ENCODE results near the gene DOCK2.
"Not testable (repeated sequence)": the region's sequence is repeated elsewhere in the genome, so short reads cannot be mapped to it uniquely, and the experiment has no call there.

DOCK2 gene

DNA sequence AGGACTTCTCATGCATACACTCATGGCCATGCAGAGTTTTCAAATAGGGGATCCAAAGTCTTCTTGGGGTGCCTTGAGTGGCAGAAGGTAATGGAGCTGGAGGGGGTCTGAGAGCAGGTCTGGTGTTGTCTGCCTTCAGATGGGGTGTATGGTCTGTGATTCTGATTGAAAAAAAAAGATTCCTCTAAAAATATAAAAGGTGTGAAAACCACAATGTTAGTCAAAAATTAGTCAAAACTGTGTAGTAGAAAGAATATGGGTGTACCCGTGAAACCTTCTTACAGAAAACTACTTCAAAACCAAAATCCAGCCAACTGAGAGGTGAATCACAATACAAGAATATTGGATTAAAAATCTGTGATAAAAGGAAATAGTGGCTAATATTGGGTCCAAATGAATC is 20.1 kb downstream of the DOCK2 start:
- H3K4me3 ChIP-seq, result no peak overlapping the region
- no peak overlapping the region for H3K27ac ChIP-seq

DNA sequence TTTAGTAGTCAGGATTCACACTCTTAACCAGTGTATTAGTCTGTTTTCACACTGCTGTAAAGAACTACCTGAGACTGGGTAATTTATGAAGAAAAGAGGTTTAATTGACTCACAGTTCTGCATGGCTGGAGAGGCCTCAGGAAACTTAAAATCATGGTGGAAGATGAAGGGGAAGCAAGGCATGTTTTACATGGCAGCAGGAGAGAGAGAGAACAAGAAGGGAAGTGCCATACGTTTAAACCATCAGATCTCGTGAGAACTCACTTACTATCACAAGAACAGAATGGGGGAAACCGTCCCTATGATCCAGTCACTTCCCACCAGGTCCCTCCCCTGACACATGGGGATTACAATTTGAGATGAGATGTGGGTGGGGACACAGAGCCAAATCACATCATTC is 25.4 kb downstream of the DOCK2 start:
- not testable (repeated sequence) for H3K4me3 ChIP-seq; DNase-seq (ENCODE audit: low spot score); H3K27ac ChIP-seq

More for the DNA sequence above, 20.1 kb downstream of the DOCK2 start:
- no peak for DNase-seq (ENCODE audit: low spot score)
- TF ChIP-seq, protein P1, sequence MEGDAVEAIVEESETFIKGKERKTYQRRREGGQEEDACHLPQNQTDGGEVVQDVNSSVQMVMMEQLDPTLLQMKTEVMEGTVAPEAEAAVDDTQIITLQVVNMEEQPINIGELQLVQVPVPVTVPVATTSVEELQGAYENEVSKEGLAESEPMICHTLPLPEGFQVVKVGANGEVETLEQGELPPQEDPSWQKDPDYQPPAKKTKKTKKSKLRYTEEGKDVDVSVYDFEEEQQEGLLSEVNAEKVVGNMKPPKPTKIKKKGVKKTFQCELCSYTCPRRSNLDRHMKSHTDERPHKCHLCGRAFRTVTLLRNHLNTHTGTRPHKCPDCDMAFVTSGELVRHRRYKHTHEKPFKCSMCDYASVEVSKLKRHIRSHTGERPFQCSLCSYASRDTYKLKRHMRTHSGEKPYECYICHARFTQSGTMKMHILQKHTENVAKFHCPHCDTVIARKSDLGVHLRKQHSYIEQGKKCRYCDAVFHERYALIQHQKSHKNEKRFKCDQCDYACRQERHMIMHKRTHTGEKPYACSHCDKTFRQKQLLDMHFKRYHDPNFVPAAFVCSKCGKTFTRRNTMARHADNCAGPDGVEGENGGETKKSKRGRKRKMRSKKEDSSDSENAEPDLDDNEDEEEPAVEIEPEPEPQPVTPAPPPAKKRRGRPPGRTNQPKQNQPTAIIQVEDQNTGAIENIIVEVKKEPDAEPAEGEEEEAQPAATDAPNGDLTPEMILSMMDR (IDR thresholded peaks at IDR 0.05), result no peak

DNA sequence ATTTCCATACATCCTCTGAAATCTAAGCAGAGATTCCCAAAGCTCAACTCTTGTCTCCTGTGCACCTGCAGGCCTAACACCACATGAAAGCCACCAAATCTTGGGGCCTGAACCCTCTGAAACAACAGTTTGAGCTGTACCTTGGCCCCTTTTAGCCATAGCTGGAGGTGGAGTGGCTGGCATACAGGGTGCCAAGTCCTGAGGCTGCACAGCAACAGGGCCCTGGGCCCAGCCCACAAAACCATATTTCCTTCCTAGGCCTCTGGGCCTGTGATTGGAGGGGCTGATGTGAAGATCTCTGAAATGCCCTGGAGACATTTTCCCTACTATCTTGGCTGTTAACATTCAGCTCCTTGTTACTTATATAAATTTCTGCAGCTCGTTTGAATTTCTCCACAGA is 26.5 kb downstream of the DOCK2 start:
- Histone ChIP-seq H3K4me3 (no peak overlapping the region), H3K27ac (no peak overlapping the region)
- DNase-seq (ENCODE audit: low spot score), result no peak
- TF ChIP-seq, protein P1 (IDR thresholded peaks at IDR 0.05), result no peak

DNA sequence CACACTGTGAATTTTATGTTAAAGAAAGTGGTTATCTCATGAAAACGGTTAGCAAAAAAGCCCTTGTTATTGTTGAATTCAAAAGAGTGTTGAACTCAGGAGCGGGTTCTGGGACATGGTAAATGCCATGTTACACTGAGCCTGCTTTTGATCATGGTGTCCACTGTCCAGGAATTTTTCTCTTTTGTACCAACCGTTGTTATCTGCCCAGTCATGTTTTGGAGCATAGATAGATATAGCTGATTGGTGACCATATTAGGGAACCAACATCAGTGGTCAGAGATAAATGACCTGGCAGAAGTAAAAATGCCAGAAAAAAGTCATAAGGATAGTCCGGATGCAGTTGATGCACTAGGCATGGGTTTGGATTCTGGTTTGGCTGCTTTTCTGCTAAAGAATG is 29.3 kb downstream of the DOCK2 start:
- TF ChIP-seq, protein P1 (IDR thresholded peaks at IDR 0.05), result no peak
- no peak overlapping the region for H3K27ac ChIP-seq

DNA sequence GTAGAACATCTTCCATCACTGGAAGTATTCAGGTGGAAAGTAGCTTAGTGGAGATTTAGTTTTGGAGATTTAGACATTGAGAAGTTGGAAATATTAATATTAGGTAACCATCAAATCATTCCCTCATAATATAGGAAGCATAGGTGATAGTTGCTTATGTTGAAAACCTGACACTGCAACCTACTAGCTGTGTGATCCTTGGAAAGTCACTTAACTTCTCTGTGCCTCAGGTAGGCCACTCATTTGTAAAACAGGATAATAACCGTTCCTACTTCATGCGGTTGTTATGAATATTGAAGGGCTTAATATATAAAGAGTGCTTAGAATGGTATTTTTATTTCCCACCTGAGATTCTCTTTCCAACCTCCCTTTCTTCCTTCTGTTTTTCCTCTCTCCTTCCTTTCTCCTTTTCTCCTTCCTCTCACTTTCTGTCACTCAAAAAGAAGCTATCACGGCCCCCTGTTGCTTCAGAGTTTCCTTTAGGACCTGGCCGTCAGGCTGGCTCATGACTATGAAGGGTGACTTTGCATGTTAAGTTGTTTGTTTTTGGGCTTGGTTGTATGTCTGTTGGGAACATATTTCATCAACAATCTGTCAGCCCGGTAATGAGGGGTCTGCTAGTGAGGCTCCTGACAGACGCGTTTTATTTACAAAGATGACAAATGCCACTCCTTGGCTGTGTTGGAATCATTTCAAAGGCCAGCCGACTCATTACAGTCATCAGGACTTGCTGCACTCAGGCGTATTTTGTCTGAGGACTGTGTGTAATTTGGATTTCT is 31.0 kb downstream of the DOCK2 start:
- Histone ChIP-seq H3K27ac (no peak overlapping the region), H3K4me3 (no peak overlapping the region)
- TF ChIP-seq, protein P1 (IDR thresholded peaks at IDR 0.05), result no peak
- DNase-seq (ENCODE audit: low spot score), result no peak

More for the DNA sequence above, 29.3 kb downstream of the DOCK2 start:
- DNase-seq (ENCODE audit: low spot score), result no peak
- no peak overlapping the region for H3K4me3 ChIP-seq

DNA sequence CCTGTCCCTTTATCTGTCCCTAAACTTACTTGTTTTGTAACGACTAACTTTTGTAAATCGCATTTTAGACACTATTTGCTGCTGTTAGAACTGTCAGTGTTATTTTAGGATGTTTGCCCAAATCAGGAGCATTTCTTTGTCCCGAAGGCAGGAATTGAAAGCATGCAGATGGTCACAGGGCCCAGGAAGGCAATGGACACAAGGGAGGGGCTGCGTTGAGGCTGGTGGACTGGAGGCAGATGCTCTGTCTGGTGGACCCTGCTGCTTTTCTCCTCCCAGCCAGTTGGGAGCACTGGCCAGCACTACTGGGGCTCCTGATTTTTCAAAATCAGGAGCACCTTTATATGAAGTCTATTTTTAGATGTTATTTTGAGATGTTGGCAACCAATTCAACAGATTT is 31.7 kb downstream of the DOCK2 start:
- TF ChIP-seq, protein P1 (IDR thresholded peaks at IDR 0.05), result no peak
- H3K4me3 ChIP-seq, result no peak overlapping the region

DNA sequence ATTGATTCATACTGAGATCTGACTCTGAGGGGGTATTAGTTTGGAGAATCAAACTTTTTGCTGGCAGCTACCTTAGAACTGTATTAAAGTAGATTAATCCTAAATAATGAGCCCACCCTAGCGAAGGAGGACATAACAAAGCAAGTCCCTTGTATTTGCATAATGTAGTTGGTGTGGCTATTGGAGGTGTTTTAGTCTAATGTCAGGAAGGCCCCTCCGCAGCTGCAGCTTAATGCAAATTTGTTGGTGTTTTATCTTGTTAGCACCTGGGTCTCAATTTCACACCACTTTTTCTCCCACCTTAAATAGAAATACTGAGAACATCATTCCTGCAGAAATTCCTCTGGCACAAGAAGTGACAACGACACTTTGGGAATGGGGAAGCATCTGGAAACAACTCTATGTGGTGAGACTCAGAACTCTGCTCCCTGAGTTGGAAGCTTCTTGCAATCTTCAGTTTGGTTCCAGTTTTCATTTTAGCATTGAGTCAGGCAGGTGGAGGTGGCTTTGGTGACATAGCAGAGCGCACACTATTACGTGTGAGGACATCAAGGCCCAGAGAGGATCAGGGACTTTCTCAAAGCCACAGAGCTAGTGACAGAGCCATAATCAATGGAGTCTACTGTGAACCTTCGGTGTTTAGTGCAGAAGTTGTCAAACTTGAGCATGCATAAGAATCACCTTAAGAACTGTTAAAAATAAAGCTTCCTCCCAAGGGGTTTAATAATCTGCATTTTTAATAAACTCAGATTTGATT is 33.9 kb downstream of the DOCK2 start:
- TF ChIP-seq, protein P1 (IDR thresholded peaks at IDR 0.05), result no peak
- no peak overlapping the region for H3K27ac ChIP-seq
- no peak for DNase-seq (ENCODE audit: low spot score)
- H3K4me3 ChIP-seq, result no peak overlapping the region

More for the DNA sequence above, 31.7 kb downstream of the DOCK2 start:
- no peak for DNase-seq (ENCODE audit: low spot score)
- no peak overlapping the region for H3K27ac ChIP-seq
